Fibroblast of lung (primary cell): ENCODE results near the gene NXPE2.

Experiments
- EZH2 ChIP-seq: IDR thresholded peaks from 2 replicates; pipeline ENCODE4 v1.5.1; 2012; ENCODE audit warnings: low read length, control low read depth, mild to moderate bottlenecking; ENCODE audit errors: missing control alignments
- TF ChIP-seq, protein P1 (sequence below), 2 donors: IDR thresholded peaks in 1 of 2; conservative IDR thresholded peaks in 1 of 2; 1 replicate in 1 of 2; 2 replicates in 1 of 2; pipeline ENCODE4 v1.5.1; 2011 to 2012; ENCODE audit warnings: low read length in 2 of 2, control low read depth in 1 of 2, inconsistent platforms in 1 of 2, low read depth in 1 of 2, mild to moderate bottlenecking in 1 of 2

GRCh38 chr11:114725623-114726022 is 47.3 kb downstream of the NXPE2 start:
- TF ChIP-seq, protein P1, sequence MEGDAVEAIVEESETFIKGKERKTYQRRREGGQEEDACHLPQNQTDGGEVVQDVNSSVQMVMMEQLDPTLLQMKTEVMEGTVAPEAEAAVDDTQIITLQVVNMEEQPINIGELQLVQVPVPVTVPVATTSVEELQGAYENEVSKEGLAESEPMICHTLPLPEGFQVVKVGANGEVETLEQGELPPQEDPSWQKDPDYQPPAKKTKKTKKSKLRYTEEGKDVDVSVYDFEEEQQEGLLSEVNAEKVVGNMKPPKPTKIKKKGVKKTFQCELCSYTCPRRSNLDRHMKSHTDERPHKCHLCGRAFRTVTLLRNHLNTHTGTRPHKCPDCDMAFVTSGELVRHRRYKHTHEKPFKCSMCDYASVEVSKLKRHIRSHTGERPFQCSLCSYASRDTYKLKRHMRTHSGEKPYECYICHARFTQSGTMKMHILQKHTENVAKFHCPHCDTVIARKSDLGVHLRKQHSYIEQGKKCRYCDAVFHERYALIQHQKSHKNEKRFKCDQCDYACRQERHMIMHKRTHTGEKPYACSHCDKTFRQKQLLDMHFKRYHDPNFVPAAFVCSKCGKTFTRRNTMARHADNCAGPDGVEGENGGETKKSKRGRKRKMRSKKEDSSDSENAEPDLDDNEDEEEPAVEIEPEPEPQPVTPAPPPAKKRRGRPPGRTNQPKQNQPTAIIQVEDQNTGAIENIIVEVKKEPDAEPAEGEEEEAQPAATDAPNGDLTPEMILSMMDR (conservative IDR thresholded peaks at IDR 0.05 in 1 of 2, IDR thresholded peaks at IDR 0.05 in 1 of 2; ENCODE audit: low read depth in 1 of 2, low read length in 2 of 2) = no peak
- TF ChIP-seq EZH2 = no peak
